Measurements from ENCODE around the gene NHERF2. TPM values are rescaled to one million over a fixed set of nuclear protein-coding genes. Genes with fewer than 3 reads are reported as not detected.

NHERF2 gene
- total RNA-seq: 48.5 and 64.6 TPM in 2 replicates

DNA sequence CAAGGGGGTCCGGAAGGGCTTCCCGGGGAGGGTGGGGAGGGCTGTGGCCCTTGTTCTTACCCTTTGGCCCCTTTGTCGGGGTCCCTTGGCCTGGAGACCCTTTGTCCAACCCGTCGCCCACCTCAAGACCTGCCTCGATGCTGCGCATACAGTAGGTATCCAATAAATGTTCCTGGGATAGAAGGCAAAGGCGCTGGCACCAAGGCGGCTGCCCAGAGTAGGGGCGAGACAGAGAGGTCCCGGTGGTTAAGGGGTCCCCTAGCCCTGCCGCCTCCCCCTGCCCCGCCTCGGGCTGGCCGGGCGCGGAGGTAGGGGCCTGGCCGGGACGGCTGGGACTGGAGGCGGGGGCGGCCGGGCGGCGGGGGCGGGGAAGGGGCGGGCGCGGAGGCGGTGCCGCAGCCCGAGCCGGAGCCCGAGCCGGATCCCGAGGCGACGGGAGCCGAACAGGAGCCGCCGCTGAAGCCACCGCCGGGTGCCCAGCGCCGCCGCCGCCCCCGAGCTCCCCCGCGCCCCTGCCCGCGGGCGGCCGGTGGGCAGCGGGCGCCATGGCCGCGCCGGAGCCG is at the start of gene NHERF2:
NHERF2 (plus strand) TSS at position 442 of the 563 bp plus-strand sequence; CDS start at position 546, 104 bp downstream.
- DNase-seq (ENCODE audit: low read depth in 2 of 2): peak in 1 of 2 donors; percentile 52

DNA sequence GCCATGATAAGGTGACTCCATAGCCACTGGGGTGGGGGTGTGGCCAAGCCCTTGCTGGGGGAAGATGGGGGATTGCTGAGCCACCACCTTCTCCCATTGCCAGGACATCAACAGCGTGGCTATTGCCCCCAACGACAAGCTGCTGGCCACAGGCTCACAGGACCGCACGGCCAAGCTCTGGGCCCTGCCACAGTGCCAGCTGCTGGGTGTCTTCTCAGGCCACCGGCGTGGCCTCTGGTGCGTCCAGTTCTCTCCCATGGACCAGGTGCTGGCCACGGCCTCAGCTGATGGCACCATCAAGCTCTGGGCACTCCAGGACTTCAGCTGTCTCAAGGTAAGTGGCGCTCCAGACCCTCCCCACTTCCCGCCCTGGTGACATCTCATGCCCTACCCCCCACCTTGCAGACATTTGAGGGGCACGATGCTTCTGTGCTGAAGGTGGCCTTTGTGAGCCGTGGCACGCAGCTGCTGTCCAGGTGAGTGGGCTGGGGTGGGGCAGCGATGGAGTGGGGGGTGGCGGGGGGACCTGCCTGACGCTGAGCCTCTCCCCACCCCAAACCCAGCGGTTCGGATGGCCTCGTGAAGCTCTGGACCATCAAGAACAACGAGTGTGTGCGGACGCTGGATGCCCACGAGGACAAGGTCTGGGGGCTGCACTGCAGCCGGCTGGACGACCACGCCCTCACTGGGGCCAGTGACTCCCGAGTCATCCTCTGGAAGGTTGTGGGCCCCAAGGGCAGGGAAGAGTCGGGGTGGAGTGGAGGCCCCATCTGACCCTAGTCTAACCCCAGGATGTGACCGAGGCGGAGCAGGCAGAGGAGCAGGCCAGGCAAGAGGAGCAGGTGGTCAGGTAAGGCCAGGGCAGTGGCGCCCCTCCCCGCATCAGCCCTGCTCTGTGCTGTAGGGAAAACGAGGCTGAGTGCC is 49.5 kb upstream of the NHERF2 start:
- no peak for DNase-seq (ENCODE audit: low read depth in 2 of 2)

DNA sequence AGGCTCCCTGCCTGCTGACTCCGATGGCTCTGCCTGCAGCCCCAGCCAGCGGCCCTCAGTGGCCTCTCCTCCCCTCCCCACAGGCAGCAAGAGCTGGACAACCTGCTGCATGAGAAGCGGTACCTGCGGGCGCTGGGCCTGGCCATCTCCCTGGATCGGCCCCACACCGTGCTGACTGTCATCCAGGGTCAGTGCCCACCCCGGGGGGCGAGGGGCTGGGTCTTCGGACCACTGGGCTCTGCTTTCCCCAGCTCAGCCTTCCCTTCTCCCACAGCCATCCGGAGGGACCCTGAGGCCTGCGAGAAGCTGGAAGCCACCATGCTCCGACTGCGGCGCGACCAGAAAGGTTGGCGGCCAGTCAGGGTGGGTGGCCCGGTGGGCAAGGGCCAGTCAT is 48.8 kb upstream of the NHERF2 start:
- no peak for DNase-seq (ENCODE audit: low read depth in 2 of 2)

DNA sequence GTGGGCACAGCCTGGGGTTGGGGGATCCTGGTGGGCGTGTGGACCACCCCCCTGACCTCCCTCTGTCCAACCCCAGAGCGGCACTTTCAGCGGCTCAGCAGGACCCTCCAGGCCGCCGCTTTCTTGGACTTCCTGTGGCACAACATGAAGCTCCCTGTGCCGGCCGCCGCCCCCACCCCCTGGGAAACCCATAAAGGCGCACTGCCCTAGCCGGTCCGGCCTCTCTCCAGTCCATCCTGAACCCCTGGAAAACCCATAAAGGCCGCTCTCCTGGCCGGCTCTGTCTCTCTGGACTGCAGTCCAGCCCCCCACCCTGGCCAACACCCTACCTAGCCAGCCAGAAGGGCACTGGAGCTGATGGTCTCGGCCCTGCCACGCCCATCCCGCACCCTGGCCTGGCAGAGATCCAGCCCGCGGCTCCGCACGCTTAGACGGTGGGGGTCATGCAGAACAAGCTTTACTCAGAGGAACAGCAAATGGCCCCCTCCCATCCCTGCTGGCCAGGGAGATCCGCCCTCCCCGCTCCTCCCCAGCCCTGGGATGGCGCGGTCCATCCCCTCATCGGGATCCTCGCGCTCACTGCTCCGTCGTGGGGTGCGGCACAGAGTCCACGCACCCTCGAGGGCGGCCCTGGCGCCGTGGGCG is 48.1 kb upstream of the NHERF2 start:
- DNase-seq (ENCODE audit: low read depth in 2 of 2): no peak

DNA sequence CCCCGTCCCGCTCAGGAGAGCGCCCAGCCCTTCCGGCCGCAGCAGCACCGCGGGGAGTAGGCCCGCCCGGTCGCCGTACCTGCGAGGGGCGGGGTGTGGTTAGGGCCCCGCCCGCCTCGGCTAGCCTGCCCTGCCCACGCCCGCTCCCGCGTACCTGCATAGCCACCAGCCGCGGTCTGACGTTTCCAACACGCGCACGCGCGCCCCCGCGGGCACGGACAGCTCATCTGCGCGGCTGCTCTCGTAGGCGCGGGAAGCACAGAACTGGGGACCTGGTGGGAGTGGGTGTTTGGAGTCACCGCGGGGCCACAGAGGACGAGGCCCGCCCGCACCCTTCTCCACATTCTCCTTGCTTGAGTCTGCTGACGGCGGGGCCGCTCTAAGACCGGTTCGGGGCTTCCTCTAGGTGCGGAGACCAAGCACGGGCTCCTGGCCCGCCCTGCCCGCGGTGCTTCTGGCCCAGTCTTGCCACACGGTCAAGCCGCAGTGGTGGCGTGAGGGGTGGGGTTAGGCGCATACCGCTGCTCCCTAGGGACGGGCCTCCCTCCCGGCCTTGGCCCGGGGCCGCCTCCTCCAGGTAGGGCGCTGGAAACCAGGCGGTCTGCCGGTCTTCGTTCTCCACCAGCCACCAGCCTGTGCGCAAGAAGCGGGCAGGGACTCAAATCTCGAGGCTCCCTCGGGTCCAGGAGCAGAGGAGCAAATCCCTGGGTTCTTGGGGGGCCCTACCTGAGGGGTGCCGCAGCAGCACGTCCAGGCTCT is 47.3 kb upstream of the NHERF2 start:
- no peak for DNase-seq (ENCODE audit: low read depth in 2 of 2)

DNA sequence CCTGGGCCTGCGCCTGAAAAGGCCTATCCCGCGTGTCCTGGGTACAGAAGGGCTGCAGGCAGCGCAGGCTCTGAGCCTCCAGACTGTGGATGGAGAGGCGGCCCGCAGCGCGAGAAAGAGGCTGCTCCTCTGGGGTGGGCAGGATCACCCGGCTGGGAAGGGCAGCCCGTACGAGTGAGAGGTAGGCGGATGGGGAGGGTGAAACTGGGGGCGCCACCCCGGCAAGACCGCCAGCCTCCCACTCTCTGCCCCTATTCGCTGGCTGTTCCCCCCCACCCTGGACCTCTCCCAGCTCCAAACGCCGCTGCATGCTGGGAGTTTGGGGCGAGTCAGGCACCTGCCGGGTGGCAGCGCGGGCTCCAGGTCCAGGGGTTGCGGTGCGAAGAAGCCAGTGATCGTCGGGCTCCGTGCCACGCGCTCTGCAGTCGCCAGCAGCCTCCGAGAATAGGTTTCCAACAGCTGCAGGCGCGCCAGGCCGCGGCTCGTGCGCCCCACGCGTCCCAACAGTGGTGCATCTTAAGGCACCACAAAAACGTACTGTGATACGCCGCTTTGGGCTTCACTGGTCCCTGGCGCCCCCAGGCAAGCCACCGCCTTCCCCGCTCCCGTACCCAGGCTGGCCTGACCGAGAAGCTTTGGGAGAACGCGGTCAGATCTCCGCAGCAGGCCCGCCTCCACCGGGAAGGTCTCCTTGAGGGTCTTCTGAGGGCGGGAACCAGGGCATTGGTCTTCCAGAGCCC is 46.5 kb upstream of the NHERF2 start:
- no peak for DNase-seq (ENCODE audit: low read depth in 2 of 2)

DNA sequence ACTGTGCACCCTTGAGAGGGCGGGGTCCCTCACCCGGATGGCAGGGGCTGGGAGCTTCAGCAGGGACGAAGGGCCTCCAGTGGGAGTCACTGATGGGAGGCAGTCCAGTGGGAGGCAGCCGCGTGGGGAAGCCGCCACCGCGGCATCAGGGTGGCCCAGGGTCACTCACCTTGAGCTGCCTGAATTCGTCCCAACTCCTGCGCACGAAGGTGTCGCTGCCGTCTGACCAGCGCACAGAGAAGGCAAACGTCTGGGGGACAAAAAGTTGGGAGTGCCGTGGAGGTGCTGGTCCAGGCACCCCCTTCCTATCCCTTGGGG is 46.0 kb upstream of the NHERF2 start:
- DNase-seq (ENCODE audit: low read depth in 2 of 2): no peak

DNA sequence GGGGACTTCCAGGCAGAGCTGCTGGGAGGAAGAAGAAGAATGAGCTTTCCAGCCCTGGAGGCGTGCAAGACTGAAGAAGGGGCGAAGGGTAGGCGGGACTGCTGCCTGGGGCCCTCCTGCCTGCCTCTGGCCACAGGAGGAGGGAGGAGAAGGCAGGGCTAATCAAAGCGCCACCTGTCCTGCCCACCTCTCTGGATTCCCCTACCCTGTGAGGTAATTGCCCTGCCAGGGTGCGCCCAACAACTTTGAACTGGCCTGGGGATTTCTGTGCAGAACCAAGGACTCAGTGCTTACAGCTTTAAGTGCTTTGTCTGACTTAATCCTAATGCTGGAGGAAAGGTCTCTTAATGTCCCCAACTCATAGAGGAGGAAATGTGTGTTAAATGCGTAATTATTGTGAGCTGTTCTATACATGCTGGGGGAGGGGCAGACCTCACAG is 45.3 kb upstream of the NHERF2 start, which contains the start of gene NOXO1:
NOXO1 (minus strand) TSS at position 72 of the 439 bp plus-strand sequence. CDS start 290 bp downstream, outside the sequence.
- no peak for DNase-seq (ENCODE audit: low read depth in 2 of 2)

DNA sequence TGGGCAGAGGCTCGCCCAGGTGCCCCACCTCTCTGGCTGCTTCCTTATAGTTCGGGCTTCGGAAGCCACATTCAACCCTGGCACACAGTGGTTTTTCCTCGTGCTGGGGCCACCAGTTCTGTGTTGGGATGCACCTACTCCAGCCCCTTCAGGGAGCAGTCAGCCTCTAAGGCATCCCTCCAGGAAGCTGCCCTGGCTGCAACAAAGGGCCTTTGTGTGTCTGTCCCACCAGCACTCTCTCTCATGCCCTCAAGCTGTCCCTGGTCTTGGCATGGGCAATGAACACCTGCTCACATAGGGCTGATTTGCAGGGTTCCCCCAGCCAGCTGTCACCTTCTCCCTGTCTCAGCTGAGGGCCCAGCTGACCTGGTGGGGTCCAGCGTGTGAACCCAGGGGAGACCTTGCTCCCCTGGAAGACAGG is 44.7 kb upstream of the NHERF2 start:
- DNase-seq (ENCODE audit: low read depth in 2 of 2): no peak

DNA sequence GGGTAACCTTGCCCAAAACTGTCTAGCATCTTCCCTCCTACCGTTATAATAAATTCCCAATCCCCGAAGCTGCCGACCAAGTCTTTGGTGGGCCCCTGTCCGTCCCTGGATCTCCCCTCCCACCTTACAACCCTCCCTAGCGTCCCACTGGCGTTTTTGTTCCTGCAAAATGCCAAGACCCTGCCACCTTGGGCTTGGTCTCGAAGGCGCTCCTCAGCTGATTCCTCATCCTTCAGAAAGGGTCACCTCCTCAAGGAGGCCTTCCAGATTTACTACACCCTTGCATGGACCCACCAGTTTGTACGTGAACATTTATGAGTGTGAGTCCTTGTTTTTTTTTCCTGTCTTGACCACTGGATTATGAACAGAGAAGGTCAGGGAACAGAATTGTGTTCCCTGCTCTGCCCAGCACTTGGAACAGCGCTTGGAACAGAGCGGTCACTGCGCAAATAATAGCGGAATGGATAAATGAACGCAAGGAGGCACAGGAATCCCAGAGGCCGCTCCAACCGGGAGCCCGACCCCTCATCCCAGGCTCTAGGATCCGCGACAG is 43.6 kb upstream of the NHERF2 start:
- no peak for DNase-seq (ENCODE audit: low read depth in 2 of 2)

DNA sequence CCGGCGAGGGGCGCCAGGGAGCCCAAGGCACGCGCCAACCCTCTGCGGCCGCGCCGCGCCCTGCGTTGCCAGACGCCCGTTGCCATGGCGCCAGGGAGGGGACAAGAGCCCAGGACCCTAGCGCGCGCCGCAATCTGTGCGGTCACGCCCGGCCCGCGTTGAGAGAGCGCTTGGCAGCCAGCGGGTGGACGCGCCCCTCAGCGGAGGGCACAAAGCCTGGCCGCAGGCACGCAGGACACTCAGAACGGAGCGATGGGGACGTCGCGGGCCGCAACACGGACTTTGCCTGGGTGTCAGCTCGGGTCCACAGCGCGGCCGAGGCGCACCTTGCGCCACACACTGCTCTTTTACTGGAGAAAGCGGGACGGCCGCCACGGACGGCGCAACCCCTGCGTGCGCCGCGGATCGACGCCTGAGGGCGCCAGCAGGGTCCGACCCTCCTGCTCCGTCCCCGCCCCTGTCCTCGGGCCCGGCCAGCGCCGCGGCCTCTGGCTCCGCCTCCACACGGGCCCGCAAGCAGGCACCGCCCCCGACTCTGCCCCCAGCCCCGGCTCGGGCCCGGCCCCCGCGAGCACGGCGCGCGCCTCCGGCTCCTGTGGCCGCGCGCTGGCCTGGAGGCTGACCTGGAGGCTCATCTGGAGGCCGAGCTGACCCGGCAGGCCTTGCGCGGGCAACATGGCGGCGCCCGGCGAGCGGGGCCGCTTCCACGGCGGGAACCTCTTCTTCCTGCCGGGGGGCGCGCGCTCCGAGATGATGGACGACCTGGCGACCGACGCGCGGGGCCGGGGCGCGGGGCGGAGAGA is 43.0 kb upstream of the NHERF2 start, which contains the start of gene GFER:
GFER (plus strand) TSS at position 650 of the 803 bp plus-strand sequence; CDS start at position 676, 26 bp downstream.
- peak; percentile 85 to 95 for DNase-seq (ENCODE audit: low read depth in 2 of 2)

DNA sequence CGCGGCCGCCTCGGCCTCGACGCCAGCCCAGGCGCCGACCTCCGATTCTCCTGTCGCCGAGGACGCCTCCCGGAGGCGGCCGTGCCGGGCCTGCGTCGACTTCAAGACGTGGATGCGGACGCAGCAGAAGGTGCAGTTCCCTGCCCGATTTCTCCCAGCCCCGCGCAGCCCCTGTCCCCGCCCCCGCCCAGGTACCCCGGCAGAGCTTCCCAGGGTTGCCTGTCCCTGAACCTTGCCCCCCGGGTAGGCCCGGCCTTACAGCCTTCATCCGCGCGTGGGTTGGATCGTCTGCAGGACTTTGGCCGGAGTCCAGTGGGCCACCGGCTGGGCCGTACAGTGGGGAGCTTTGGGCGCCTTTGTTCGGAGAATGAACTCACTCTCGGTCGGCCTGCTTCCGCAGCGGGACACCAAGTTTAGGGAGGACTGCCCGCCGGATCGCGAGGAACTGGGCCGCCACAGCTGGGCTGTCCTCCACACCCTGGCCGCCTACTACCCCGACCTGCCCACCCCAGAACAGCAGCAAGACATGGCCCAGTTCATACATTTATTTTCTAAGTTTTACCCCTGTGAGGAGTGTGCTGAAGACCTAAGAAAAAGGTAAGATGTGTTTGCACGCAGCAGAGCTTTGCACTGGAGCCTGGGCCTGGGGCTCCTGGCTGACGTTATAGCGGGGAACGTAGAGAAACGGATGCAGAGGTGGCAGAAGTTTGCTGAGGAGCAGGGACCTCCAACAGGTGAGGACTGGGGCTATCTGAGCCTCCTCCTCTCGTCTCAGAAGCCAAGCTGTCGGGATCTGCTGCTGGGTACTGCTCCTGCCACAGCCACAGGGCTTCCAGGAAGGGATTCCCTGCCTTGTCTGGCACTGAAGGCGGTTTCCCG is 42.1 kb upstream of the NHERF2 start:
- DNase-seq (ENCODE audit: low read depth in 2 of 2): peak in 1 of 2 donors; percentile 34

DNA sequence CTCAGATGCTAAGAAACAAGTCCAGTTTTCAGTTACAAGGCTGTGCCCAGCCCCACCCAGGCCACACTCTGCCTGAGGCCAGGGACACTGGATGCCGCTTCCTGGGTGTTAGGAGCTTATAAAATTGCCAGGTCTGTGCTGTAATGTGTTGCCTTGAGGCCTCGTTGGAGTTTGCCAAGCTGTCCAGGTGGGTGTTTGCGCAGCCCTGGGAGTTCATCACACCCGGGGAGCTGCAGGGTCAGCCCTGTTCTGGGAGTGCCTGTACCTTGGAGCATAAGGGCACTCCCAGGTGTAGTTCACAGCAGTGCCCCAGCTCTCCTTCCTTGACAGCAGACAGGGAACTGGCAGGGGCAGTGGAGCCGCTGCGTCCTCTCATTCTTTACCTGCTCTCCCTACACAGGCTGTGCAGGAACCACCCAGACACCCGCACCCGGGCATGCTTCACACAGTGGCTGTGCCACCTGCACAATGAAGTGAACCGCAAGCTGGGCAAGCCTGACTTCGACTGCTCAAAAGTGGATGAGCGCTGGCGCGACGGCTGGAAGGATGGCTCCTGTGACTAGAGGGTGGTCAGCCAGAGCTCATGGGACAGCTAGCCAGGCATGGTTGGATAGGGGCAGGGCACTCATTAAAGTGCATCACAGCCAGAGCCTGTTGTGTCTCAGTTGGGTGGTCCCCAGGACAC is 41.1 kb upstream of the NHERF2 start:
- DNase-seq (ENCODE audit: low read depth in 2 of 2): no peak

DNA sequence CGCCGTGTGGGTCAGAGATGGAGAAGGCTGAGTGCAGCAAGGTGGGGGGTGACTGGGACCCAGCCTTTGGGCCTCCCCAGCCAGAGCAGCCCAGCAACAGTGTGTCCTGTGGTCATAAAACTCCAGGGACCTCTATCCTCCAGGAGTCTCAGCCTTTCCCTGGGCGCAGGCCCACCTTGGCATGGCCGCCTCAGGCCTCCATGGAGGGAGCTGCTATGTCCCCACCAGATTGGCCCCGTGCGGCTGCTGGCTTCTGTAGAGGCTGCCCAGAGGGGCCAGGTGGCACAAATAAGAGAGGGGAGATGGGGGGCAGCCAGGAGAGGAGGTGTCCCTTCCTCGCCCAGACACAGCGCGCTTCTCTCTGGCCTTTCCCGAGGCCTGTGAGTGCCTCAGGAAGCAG is 39.5 kb upstream of the NHERF2 start:
- DNase-seq (ENCODE audit: low read depth in 2 of 2): no peak

DNA sequence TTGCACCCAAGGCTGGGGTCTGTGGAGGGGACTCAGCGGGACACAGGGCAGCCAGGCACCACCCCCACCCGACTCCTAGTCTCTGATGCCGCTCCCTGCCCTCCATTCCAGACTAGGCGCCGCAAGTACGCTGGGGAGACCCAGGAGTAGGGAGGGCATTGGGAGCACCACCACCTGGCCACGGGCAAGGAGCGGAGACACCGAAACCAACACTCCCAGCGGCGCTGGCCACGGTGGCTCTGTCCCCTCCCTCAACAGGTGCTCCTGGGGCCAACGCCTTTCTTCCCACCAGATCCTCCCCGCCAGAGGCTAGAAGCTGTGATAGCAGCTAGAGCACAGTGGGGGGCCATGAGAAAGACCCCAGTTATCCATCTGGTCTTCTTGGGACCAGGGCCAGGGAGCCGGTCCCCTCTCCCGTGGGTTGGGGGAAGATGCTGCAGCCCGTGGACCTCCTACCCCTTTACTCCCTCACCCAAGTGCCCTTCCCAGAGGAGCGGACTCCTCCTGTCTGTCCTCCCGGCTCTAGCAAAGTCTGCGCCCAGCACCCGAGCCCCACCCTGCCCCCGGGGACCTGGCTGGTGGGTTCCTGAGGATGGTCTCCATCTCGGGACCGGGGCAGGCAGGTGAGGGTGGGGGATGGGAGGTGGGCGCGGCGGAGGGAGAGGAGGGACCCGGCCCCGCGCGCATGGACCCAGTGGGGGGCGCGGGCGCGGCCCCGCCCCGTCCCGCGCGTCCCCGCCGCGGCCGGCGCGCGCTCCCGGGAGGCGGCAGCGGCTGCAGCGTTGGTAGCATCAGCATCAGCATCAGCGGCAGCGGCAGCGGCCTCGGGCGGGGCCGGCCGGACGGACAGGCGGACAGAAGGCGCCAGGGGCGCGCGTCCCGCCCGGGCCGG is 37.2 kb upstream of the NHERF2 start, which contains the start of gene SYNGR3:
SYNGR3 (plus strand) TSS at position 762 of the 892 bp plus-strand sequence. CDS start 133 bp downstream, outside the sequence.
- DNase-seq (ENCODE audit: low read depth in 2 of 2): no peak

DNA sequence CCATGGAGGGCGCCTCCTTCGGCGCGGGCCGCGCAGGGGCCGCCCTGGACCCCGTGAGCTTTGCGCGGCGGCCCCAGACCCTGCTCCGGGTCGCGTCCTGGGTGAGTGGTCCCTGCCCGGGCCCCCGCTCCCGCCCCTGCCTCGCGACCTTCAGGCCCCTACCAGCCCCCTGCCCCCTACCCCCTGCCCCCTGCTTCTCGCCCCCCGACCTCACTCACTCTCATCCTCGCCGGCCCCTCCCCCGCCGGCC is 36.7 kb upstream of the NHERF2 start:
- no peak for DNase-seq (ENCODE audit: low read depth in 2 of 2)
